ENCODE data around the gene SUCO.
"Not testable (repeated sequence)": the region's sequence is repeated elsewhere in the genome, so short reads cannot be mapped to it uniquely, and the experiment has no call there.

SUCO gene

DNA sequence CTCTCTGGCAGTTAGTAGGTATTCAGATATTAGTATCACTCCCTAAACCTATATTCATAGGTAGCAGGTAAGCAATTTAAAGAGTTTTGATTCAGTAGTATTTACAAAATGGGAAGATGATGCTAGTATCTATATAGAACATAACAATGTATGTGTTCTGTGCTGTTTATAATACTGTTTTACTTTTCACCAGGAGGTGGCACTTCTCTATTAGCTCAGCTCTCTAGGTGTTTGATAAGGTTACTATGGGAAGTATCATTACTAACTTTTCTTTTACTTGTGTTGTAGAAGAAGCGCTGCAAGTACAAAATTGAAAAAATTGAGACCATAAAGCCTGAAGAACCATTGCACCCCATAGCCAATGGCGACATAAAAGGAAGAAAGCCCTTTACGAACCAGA lies 76.6 kb downstream of the SUCO start:
- no peak for DNase-seq (ENCODE audit: low read depth in 2 of 2)

DNA sequence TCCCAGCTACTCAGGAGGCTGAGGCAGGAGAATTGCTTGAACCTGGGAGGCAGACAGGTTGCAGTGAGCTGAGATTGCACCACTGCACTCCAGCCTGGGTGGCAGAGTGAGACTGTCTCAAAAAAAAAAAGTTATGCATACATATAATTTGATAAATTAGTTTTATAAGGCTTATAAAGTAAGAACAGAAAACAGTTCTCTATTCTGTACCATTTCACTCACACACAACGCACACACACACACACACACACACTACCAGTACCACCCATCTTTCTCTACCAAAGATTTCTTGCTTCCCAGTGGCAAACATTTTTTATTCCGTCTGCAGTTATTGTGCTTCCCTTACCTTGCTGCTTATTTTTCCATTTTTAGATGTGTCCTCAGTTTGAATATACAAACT lies 79.5 kb downstream of the SUCO start:
- DNase-seq (ENCODE audit: low read depth in 2 of 2), result no peak

DNA sequence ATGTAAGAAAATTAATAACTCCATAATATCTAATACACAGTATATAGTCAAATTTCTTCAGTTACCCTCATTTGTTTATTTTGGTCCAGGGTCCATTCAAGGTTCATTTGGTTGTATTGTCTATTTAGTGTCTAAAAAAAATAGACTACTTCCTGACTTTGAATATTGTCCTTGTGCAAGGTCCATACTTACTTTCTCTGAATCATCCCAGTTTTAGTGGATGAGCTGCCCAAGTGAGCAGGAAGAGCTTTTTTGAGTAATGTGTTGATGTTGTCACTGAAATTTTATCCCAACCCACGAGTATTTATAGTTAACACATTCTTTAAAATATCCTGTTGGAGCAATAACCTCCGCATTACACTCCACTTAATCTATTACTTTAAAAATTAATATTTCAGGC lies 80.3 kb downstream of the SUCO start:
- DNase-seq (ENCODE audit: low read depth in 2 of 2), result no peak

DNA sequence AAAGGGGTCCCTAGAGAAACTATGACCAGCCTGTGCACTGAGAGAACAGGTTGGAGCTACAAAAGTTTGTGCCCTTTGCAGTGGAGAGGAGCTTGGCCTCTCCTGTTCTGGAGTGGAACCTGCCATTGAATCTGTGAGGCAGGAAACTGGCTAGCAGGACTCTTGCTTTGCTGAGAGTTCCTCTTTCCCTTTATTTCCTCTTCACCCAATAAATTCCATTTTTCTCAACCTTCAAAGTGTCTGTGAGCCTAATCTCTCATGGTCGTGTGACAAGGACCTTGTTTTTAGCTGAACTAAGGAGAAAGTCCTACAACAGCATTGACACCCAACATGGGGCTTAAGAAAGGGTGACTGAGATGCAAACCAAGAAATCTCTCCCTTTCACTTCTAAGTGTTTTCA lies 83.2 kb downstream of the SUCO start:
- DNase-seq (ENCODE audit: low read depth in 2 of 2), result no peak

DNA sequence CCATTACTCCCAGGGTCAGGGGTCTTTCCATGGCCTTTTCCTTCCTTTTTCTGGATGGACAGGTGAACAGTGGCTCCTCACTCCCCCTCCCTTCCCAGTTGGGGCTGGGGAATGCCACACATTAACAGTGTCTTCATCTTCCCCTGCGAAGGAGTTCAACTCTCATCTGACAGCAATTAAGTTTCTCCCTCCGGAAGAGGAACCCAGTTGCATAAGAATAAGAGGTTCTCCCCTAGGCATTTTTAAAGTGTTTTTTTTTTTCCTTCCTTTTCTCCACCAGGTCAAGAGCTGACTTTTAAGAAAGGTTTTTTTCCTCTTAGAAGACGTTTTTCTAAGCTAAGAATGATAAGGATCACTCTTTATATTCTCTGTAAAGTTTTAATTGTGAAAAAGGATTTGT lies 83.7 kb downstream of the SUCO start:
- DNase-seq (ENCODE audit: low read depth in 2 of 2), result no peak

DNA sequence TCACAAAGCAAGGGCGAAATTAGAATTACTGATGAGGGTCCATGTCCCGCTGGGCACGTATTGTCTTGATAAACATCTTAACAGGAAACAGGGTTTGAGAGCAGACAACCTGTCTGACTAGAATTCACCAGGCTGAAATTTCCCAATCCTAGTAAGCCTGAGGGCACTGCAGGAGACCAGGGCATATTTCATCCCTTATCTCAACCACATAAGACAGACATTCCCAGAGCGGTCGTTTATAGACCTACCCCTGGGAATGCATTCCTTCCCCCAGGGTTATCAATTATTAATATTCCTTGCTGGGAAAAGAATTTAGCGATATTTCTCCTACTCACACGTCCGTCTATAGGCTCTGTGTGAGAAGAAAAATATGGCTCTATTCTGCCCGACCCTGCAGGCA lies 87.7 kb downstream of the SUCO start:
- DNase-seq (ENCODE audit: low read depth in 2 of 2), result not testable (repeated sequence)

DNA sequence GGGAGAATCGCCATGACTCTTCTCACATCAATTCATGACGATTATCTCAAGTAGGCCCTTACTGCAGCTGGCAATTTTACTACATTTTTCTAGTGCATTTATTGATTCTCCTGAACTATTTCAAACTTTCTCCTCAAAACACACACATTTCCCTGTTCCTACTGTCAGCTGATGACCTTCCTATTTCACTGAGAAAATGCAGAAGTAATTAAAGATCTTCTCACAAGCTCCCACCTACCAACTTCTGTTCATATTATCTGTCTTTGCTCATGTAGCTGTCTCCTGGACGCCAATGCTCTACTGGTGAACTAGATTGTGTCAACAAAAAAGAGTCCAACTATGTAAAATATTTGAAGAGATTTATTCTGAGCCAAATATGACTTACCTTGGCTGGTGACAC lies 89.6 kb downstream of the SUCO start:
- DNase-seq (ENCODE audit: low read depth in 2 of 2), result no peak

DNA sequence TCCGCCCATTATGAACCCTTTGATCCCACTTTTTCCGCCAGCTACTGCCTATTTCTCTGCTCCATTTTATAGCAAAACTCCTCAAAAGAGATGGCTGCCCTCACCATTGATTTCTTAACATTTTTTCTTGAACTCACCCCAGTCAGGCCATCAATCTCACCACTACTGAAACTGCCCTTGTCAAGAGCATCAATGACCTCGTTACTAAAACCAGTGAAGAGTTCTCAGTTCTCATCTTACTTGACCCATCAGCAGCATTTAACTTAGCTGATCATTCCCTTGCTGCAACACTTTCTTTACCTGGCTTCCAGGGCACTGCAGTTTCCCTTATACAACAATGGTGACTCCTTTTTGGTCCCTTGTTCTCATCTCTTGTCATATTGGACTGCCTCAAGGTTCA lies 90.8 kb downstream of the SUCO start:
- no peak for DNase-seq (ENCODE audit: low read depth in 2 of 2)

DNA sequence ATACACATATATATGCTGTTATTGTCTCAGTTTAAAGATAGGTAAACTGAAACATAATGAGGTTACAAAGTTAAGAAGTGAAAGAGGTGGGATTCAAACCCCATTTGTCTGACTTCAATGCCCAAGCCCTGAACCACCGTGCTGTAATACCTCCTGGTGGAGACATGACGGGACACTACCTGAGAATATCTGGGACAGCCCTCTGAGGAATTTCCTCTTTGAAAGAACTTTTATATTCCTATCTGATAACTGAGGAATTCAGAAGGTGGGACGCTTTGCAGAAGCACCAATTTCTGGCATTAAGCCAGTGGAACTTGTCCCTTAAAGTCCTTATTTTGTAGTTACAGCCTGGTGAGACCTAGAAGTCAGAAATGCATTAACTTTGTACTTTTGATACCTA lies 93.9 kb downstream of the SUCO start:
- DNase-seq (ENCODE audit: low read depth in 2 of 2), result no peak

DNA sequence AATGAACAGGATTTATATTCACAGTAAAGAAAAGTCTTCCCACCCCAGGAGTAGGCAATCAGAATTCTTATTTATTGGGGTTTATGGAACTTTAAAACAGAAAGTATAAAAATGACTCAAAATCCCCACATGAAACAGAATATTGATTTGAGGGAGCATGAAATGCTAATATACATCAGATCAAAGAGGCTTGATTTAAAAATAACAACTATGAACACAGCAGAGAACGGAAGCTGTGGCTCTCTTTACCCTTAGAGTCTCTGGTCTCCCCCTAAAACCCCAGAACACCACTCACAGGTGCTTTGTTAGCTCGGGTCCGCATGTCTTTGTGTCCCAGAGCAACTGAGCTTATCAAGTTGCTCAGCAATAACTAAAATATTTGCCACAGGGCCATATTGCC lies 94.8 kb downstream of the SUCO start:
- DNase-seq (ENCODE audit: low read depth in 2 of 2), result no peak

DNA sequence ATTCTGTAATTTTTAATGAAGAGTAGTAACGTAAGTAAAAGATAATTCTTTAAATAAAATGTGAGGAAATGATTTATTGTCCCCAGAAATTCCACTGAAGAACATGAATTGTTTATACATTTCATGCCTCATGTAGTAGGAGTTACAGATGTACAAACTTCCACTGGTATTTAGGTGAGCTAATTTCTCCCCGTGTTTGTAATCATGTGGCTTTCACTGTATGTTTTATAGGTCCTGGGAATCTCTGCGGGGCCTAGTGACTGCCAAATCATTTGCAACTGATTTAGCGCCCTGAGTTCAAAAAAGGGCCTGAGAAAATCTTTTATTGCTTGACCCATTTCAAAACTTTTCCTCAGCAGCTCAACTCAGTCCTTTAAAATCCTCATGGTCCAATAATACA lies 95.5 kb downstream of the SUCO start:
- no peak for DNase-seq (ENCODE audit: low read depth in 2 of 2)

DNA sequence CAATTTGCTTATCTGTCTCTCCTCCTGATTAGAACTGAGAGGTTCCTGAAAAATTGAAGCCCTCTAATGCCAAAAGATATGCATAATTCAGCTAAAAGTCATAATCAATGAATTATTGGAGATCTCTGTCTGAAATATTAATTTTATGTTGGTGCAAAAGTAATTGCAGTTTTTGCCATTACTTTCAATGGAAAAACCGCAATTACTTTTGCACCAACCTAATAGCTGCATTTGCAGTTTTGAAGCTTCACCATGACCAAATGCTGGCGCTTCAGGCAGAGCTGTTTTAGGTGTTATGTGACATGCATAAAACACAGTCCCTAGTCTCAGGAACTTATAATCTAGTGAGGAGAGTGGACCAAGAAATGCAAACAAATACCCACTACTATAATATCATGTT lies 96.2 kb downstream of the SUCO start:
- no peak for DNase-seq (ENCODE audit: low read depth in 2 of 2)

DNA sequence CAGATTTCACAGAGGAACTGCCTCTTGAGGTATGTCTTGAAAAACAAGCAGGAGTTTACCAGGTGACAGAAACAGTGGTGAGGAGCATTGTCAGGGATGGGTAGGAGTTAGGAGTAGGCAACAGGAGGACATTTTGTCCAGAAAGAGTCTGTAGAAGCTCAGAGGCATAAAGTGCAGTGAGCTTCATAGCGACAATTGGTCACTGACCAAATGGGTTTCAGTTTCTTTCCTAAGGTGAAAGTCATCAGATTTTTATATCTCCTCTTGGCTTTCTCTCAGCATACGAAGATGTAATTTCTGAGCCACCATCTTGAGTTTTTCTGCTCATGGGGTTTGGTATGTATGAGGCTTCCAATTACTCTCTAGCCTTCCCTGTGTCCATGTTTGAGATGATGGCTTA lies 96.7 kb downstream of the SUCO start:
- no peak for DNase-seq (ENCODE audit: low read depth in 2 of 2)

DNA sequence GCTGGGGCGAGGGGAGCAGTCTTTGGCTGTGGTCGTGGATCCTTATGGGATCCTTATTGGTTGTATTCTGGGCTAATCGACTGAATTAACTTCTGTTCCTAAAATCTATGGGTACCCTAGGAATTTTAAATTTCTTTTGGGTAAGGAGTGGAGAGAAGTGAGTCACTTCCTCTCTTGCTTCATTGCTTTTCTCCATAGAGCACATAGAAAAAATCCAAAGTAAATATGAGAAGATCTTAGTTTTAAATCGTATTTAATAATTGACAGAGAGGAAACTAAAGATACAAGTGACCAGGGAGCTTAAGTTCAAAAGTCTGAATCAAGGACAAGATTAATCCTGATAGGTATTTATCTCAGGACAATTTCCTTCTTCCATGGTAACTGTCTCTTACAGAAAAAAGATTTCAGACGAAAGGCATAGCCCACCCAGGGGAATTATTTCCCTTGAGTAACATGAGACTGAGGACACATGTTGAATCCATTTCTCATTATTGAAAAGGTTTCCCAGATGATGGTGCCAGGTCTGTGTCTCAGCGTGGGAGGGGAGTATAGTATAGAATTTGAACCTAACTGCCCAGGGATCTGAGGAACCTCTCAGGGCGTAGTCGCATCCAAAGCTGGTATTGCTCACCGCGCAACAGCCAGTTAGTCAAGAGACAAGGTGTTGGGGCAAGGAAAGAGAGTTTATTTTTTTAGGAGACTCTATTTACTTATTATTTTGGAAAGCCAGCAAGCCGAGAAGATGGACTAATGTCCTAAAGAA lies 97.3 kb downstream of the SUCO start:
- DNase-seq (ENCODE audit: low read depth in 2 of 2), result no peak

DNA sequence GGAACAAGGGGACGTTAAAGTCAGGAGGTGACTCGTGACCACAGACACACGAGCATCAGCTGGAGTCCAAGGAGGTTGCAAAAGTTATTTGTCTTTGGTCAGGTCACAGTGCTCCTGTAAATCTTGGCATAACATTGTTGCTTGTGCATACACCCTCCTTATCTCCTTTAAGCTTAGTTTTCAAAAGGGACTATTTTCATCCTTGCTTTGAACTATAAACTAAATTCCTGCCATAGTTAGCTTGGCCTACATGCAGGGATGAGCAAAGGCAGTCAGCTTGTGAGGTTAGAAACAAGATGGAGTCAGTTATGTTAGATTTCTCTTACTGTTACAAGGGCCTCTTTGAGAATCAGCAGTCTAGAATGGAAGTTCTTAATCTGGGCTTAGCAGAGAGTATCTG lies 97.9 kb downstream of the SUCO start:
- DNase-seq (ENCODE audit: low read depth in 2 of 2), result no peak

DNA sequence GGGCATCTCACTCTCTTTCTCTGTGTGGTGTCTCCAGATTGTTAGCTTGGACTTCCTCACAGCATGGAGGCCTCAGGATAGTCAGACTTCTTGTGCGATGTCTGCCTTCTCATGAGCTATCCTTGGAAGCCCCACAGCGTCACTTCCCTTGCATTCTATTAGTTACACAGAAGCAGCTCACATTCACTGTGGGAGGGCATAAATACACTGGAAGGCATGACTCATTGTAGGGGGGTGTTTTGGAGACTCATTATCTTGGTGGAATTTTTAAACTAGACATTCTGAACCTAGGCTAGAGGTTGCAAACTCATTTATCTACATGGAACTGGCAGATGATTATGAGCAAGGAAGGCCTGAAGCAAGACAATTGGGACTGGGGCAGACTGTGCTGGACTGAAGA lies 104.6 kb downstream of the SUCO start:
- no peak for DNase-seq (ENCODE audit: low read depth in 2 of 2)

DNA sequence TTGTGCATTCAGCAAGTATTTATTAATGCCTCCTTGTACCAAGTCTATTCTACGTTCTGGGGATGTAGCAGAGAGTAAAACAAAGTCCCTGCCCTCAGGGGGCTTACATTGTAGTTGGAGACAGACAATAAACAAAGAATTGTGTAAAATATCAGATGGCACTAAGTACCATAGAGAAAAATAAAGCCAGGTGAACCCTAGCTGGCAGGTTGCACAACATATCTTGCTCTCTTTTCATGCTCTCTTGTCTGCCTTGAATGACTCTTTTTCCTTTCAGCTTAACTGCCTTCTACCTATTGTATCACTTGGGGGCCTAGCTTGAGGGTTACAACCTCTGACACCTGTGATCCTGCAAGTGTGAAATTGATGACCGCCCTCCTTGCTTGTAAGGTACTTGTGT lies 105.3 kb downstream of the SUCO start:
- DNase-seq (ENCODE audit: low read depth in 2 of 2), result no peak

DNA sequence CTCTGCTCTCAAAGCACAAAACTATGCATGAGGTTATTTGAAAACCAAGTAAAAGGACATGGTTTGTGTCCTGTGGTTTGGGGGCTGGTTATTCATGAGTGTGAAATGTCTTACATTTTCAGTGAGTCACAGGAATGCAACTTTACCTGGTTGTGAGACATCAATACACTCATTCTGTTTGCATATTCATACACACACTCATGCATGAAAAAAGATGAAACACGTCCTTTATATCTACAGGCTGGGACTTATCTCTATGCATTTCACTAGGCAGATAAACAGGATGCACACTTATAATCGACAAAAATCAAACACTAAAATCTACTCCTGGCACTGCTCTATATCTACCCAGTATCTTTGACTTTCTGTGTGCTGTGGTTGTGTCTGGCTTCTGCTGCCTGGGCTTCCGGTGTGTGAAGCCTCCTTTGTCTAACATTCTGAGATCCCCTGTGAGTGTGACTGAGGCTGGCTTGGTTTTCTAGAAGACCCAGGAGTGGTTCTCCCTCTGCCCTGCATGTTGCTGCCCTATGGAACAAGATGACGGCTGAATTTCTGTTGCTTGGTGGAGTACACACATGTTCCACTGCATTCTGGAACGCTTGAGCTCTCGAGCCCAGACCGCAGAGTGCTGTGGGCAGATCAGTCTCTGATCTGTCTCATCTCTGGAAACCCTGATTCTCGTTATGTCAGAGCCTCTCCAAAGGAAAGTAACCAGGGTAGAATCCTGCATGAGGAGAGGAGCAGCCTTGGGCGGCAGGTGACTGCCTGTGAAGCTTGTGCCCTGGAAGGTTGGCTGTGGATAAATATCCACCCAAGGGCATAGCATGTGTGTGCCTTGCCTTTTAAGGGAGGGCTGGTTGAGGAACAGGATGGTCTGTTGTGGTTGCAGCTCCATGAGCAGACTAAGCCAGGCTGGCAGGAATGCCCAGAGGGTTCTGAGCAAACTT lies 106.2 kb downstream of the SUCO start:
- DNase-seq (ENCODE audit: low read depth in 2 of 2), result peak; percentile 62 to 75

DNA sequence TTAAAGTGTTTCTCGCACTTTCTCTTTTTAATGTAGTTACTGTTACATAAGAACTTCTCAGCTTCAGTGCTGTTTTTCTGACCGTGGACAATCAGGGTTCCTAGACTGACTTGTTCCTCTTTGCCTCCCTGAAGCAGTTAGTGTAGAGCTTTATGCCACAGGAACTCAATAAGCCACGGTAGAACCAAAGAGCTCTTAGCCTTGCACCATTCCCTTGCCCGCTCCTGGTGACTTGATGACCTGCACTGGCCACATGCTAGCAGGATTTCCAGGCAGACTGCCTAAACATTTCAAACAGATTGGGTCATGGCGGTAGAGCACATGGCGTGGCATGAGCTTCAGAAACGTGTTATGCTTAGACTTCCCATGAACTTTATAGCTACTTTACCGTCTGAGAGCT lies 107.2 kb downstream of the SUCO start:
- DNase-seq (ENCODE audit: low read depth in 2 of 2), result no peak

DNA sequence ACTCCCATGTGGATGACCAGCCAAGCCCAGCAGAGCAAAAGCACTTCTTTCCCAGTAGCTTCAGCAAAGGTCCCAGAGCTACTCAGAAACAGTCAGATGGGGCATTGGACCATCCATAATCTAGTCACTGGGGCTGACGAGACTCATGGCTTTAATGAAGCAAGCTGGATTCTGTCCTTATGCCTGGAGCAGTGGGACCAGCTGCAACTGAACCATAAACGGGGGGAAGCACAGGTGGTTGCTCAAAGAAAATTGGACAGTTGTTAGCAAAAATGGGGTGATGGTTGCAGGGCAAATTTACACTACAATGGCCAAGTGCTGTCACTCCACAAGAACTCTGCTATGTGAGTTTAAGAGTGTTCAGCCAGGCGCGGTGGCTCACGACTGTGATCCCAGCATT lies 108.5 kb downstream of the SUCO start:
- DNase-seq (ENCODE audit: low read depth in 2 of 2), result no peak

DNA sequence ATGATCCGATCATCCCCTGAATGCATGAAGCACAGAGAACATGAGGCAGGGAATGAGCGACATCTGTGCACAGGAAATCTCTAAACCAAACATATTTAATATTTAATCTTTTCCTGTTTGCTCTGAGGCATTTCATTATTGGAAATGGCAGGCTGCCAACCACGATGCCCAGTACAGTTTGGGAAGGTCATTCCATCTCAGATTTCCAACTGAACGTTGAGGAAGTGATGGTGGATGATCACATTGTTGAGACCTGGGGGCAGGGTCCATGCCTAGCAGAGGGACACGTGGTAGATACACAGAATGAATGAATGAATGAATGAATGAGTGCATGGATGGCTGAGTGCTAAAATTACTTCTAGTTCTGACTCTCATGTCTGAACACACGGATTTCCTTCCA lies 110.0 kb downstream of the SUCO start:
- DNase-seq (ENCODE audit: low read depth in 2 of 2), result no peak

DNA sequence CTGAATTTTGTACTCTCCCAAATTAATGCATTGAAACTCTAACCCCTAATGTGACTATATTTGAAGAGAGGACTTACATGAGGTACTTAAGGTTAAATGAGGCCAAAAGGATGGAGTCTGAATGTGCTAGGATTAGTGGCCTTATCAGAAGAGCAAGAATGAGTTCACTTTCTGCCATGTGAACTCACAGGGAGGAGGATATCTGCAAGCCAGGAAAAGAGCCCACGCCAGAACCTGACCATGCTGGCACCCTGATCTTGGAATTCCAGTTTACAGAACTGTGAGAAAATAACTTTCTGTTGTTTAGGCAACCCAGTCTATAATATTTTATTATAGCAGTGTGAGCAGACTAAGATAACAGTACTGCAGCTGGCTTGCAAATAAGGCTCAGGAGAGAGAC lies 113.7 kb downstream of the SUCO start:
- DNase-seq (ENCODE audit: low read depth in 2 of 2), result no peak

DNA sequence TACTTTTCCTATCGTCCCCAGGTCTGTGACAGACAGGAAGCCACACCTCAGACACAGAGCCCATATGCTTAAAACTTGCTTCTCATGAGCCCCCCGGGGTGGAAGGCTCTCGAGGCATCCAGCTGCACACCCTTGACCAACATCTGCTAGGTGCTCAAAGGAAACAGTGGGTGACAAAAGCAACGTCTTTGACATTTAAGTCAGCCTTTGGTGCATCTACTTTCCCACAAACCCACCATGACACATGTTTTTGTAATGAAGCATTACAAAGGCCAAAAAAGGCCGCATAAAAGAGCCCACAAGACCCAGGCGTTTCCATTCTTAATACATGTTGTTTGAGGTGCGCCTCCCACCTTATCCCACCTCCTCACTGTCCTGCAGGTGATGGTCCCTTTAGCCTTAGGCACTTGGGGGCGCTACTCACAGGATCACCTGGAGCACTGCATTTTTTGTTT lies 114.2 kb downstream of the SUCO start:
- DNase-seq (ENCODE audit: low read depth in 2 of 2), result no peak
